HTERT RPE-1 (cell line): Measurements from ENCODE around the gene NHS.

Experiments
- in situ Hi-C: fragments of 300-500 bp; cut with MboI; formaldehyde crosslinking; loops from 4 replicates; pipeline ENCODE4 v1.14.3; 2020; ENCODE audit warnings: low sequenced_read_pairs

Gene NHS

GRCh38 chrX:17584248-17584681 is 209.3 kb downstream of the NHS start:
- in situ Hi-C loops = no loop called here

- in situ Hi-C loops = no loop called here
Measured at GRCh38 chrX:17585006-17585405, 210.0 kb downstream of the NHS start.

DNA sequence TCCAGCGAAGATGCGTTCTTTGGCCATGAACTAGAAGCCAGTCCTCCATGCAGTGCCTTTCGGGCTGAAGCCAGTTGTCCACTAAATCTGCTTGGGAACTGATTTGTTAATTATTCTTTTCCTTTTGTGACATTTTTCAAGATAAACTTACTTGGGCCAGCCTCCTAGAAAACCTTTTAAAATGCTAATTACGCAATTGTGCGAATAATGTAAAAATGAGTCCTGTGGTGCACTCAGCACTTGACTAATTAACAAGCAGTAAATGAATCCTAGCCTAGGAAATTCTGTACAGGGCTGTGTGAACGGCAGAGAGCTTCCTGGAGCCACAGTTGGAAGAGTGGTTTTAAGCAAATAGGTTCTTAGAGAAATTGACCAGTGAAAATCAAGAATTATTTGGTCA is 212.4 kb downstream of the NHS start:
- in situ Hi-C loops = no loop called here

- in situ Hi-C loops = no loop called here
Measured at GRCh38 chrX:17588303-17588702, 213.3 kb downstream of the NHS start.

DNA sequence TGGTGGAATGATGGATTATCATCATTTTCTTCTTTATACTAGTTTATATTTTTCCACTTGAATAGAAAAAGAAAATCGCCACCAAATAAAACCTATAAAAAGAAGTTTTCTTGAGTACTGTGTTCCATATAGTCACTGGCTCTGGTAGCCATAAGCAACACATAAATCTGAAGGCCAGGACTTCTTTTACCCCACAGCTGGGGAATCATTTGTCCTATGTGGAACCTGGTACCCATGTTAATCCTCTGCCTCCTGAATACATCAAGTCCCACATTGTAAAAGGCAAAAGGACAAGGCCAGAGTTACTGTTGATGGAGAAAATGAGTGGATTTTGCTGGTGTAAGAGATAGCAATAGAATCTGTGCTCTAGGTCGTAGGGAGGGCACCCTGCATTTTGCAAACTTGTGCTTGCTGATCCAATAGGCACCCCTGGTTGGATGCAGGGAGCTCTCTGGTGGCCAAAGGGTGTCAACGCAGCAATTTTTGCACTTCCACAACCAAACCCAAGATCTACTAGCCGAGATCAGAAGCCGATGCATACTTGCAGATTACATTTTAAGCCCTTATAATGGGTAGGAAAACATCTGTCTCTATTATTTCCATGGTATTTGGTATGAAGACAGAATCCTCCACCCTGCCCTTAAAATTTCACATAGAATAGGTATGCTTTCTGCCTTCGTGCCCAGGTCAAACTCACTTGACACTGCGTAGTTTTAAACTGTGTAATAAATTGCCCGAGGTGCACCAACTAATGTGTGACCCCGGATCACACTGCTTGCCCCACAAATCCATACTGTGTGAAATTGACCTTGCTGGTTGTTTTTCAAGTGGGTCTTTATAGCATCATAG is 216.1 kb downstream of the NHS start:
- in situ Hi-C loops = no loop called here

- in situ Hi-C loops = no loop called here
Measured at GRCh38 chrX:17591741-17592110, 216.7 kb downstream of the NHS start.

DNA sequence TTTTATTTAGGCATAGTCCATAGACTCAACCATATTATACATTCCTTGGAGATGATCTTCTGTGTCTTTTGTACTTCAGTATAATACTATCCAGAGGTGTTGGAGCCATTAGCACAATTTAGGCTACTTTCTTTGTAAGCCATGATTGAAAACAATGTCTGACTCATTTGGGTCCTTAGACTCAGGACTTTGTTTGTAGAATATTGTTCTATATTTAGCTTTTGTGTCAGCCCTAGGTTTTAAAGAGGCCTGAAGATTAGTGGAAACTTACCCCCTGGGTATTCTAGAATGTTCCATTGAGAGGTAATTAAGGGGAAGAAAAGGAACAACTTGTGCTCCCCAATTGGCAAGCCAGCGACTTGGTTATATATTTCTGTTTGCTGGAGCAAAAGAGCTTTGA is 217.1 kb downstream of the NHS start:
- in situ Hi-C loops = no loop called here

DNA sequence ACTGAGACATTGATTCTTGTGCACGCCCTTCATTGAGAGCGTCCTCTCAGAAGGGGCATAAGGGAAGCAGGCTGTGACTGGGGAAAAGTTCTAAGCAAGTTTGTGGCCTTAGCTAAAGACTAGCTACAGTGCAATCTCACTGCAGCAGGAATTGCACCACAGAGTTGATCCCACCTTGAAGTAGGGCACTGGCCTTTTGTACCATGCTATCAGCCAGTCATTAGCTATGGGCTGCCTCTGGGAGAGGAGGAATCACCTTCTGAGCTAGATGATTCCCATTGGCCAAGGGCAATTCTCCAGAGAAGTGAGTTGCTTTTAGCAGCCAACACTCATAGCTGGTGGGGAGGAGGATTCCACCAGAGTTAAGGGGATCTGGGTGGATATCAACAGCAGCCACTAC is 219.7 kb downstream of the NHS start:
- in situ Hi-C loops = no loop called here

GRCh38 chrX:17595456-17596035 is 220.5 kb downstream of the NHS start:
- in situ Hi-C loops = no loop called here

DNA sequence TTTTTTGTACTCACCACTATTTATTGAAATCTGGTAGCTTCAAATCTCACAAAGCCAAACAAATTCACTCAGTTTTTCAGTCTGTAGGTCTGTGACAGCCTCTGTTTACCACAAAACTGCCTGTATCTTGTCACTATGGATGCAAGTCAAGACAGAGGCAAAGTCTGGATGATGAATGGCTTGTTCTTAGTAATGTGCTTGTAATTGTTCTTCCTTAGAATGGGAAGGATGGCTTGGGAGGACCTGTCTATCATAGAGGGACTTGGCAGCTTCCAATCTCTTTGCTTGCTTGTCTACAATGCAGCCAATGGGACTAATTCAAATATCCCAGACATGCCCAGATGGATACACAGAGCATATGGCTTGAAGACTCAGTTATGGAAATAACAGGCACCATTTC is 221.1 kb downstream of the NHS start:
- in situ Hi-C loops = no loop called here

- in situ Hi-C loops = no loop called here
Measured at GRCh38 chrX:17596546-17597205, 221.7 kb downstream of the NHS start.

- in situ Hi-C loops = no loop called here
Measured at GRCh38 chrX:17597327-17597726, 222.3 kb downstream of the NHS start.

DNA sequence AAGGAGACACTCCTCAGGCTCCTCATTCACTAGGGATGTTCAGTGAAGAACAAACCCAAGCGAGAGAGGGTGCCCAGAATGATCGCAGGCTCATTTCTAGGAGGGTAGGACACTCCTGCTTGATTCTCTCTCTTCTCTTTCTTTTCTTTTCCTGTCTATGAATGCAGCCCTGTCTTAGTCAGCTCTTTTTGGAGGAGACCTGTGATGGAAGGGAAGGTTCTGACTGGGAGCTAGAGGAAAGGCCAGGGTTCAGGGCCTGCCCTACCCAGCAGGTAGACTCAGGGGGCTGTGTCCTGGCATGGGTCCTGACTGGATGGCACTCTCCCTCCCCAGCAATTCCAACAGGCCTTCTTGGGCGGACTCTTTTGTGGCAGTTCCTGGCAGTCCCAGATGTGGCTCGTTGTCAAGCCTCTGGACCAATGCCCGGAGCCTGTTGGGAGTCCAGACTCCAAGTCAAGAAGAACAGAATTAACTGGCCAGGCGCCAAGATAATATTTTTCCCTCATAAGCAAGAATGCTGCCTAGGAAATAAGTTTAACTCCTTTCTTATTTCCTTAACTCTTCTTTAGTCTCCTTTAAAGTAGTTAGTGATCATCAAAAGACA is 222.9 kb downstream of the NHS start:
- in situ Hi-C loops = no loop called here

DNA sequence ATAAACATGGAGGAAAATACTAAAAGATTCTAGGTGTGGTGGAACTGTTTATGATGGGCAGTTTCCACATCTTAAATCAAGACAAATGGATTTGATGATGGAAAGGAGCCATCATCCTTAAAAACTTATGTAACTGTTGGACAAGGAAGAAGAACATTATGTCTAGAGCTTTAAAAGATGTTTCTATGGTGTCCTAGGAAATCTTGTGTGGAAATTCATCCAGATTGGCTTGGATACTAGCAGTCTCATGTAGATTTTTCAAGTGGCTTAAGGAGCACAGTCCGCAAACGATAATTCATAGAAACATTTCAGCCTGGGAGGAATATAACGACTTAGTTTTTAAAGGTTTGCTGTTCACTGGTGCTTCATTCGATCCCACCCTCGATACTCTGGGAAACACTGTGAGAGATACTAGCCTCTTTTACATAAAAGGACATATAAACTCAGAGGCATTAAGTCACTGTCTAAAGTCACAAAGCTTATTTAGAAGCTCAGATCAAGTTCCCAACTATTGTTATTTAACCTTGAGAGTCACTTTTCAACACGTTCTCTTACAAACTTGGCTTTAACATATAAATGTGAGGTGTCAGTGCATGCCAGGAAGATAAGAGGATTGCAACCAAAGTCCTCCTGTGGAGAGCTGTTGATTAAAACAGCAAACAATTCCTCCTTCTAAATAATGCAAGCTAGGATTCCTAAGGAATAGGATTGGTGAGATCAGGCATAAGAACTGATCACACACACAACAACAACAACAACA is 226.6 kb downstream of the NHS start:
- in situ Hi-C loops = no loop called here

- in situ Hi-C loops = no loop called here
Measured at GRCh38 chrX:17602245-17602644, 227.2 kb downstream of the NHS start.

DNA sequence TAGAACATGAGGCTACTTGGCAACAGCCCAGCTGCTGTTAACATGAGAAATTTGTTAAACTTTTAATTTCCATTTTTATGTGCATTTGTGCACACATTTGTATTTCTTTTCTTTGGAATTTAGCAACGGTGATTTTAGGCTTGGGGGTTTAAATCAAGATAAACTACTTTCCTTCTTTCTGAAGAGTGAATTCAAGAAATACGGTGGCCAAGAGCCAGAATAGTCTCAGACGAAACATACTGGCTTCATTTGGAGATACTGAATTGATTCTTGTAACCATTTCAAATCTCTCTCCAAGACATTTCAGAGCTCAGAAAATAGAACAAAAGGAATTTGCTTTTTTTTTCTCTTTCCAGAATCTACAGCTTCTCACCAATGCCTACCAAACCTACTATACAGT is 228.2 kb downstream of the NHS start:
- in situ Hi-C loops = no loop called here

GRCh38 chrX:17605676-17606075 is 230.7 kb downstream of the NHS start:
- in situ Hi-C loops = no loop called here

DNA sequence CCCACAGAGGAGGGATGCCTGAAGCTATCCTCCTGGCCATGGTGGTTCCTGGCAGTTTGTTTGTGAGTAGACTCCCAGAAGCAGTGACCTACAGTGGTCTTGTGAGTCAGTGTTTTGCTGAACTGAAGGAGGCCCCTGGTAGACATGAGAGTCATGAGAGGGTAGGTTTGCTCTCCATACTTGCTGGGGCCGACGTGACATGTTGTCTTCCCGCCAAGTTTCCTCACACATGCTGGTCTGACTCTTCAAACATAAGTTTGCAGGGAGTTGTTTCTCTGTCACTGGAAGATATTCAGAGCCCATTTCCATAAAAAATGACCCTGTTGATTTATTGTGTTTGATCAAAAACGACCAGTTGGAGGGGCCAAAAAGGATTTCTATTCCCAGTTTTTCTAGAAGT is 231.2 kb downstream of the NHS start:
- in situ Hi-C loops = no loop called here

GRCh38 chrX:17608888-17609287 is 233.9 kb downstream of the NHS start:
- in situ Hi-C loops = no loop called here

GRCh38 chrX:17610788-17611187 is 235.8 kb downstream of the NHS start:
- in situ Hi-C loops = no loop called here

DNA sequence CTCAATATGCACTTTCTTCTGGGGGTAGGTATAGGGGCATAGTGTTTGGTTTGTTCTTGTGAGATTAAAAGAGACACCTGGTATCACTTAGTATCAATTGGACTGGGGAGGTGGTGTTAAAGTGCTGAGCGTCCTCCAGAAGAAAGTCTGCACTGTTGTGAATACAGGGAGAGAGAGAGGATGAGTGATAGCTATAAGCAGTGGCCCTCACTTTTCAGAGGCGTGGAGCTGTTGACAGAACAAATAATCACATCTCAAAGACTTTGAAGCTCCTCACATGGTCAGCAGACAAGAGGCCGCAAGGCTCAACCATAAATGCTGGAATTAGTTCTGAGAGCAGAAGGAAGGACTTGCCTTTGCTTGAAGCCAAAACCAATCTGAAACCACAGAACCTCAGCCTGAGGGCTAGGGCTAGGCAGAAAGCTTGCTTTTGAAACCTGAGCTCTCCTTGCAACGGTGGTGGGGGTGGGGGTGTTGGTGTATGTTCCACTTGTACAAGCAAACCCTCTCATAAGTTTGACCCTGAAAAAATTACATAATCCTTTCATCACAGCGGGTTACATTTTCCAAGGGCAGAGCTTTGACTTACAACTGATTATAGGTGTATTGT is 239.1 kb downstream of the NHS start:
- in situ Hi-C loops = no loop called here
